ENCODE measurements around the gene GRIK5.

Gene GRIK5

DNA sequence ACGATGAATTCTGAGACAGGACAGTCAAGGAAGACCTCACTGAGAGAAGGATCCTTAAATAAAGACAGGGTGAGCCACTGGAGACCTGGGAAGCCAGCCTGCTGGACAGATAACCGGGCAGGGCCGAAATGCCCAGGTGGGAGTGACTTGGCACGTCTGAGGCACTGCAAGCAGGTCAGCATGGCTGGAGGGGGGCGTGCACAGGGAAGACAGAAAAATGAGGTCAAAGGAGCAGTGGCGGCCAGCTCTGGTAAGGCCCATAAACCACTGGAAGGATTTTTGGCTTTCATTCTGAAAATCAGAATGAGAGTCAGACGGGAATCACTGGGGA is 70.2 kb downstream of the GRIK5 start:
- Histone ChIP-seq H3K27ac (ENCODE audit: low read depth, low read length) (no peak overlapping the region), H3K36me3 (ENCODE audit: insufficient read depth, low read length) (peaks cover 3% of the 10 kb centered on the region; the same call in 1 of the 2 replicates), H3K4me1 (ENCODE audit: insufficient read depth, low read length) (peaks cover 6% of the 10 kb centered on the region), H3K4me3 (ENCODE audit: low read length) (no peak overlapping the region), H3K9ac (ENCODE audit: low read depth, low read length) (no peak overlapping the region), H3K27me3 (ENCODE audit: insufficient read depth, low read length) (peaks cover 68% of the 10 kb centered on the region), H3K9me3 (ENCODE audit: insufficient read depth, low read depth, low read length) (no peaks in the 10 kb centered on the region)
- WGBS, result 89% methylated on average over 7 of the region's 7 CpGs

DNA sequence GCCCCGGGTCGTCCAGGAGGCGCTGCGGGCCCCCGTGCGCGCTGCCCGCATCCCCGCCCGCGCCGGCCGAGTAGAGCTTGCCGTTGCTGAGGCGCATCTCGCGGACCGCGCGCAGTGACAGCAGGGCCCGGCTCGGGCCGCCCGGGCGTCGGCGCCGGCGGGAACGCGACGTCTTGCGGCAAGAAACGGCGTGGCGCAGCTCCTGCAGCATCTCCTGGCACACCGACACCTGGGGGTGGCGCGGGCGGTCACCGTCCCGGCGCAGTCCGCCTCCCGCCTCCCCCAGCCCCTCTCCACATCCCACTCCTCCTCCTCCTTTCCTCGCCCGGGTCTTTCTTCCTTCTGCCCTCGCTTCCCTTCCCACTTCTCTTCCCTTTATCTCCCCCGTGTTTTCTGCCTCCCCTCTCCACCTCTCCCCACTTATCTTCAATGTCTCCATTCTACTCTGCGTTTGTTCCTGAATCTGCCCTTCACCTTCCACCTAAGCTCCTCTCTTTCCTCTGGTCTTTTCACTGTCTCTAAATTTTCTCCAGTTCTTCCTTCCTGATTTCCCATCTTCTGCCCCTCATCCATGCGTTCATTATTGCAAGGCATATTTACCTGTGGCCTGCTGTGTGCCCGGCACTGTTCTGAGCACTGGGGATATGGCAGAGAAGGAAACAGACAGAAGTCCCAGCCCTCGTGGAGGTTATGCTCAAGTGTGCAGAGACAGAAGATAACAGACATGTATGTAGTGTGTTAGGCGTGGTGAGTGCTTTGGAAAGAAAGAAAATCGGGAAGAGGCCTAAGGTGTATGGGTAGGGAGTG is 70.7 kb downstream of the GRIK5 start:
- Histone ChIP-seq H3K4me3 (ENCODE audit: low read length) (peak overlapping the region; percentile 27; the same call in 1 of the 2 replicates), H3K27ac (ENCODE audit: low read depth, low read length) (no peak overlapping the region)

DNA sequence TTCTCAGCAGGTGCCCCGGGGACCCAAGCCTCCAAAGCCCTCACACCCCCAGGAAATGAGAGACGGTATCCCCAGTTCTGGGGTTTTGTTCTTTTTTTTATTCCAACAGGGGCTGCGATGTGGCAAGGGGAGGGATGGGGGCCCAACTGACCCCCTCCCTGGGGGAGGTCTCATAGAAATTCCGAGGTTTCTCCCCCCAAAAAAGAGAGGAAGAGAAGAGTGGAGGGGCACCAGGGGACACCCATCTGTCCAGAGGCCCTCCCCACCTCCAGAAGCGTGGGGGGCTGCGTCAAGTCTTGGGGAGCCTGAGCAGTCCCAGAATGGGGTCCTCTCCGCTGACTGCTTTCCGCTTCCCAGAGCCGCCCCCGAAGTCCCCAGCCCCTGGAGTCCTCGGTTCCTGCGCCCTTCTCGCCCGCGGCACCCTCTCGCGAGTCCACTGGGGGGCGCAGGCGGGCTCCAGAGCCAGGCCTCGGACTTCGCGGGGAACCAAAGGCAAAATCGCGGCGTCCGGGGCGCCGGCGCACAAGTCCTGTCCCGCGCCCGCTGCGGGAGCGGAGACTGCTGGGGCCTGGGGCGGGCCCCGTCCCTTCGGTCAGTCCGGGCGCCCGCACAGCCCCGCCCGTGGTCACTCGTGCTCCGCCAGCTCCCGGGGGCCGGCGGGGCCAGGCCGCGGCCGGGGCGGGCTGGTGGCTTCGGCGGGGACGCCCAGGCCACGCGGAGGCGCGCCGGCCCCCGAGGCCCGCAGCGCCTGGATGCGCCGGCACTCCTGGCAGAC is 71.6 kb downstream of the GRIK5 start:
- peak overlapping the region; percentile 45; the same call in 1 of the 2 replicates for H3K4me3 ChIP-seq (ENCODE audit: low read length)

More for the DNA sequence above, 70.7 kb downstream of the GRIK5 start:
- Histone ChIP-seq H3K4me1 (ENCODE audit: insufficient read depth, low read length) (peaks cover 6% of the 10 kb centered on the region), H3K27me3 (ENCODE audit: insufficient read depth, low read length) (peaks cover 73% of the 10 kb centered on the region), H3K36me3 (ENCODE audit: insufficient read depth, low read length) (peaks cover 3% of the 10 kb centered on the region; the same call in 1 of the 2 replicates), H3K9ac (ENCODE audit: low read depth, low read length) (no peak overlapping the region), H3K9me3 (ENCODE audit: insufficient read depth, low read depth, low read length) (no peaks in the 10 kb centered on the region)
- WGBS, result 12% methylated on average over 55 of the region's 55 CpGs

DNA sequence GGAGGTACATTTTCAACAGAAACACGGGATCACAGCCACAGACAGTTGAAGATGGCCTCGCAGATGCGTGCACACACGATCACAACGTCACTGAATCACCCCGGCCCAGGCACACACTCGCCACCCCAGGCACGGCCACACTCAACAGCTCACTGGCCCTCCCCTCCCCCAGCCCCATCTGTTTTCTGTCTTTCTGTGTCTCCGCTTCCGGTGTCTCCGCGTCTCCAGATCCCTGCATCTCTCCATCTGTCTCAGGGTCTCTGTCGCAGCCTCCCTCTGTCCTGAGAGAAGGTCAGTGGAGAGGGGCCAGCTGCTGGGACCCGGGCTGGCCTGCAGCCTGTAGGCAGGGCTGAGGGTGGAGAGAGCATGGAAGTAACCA is 72.2 kb downstream of the GRIK5 start:
- H3K36me3 ChIP-seq (ENCODE audit: insufficient read depth, low read length), result peaks cover 3% of the 10 kb centered on the region; the same call in 1 of the 2 replicates
- no peak overlapping the region for H3K27ac ChIP-seq (ENCODE audit: low read depth, low read length)
- H3K9me3 ChIP-seq (ENCODE audit: insufficient read depth, low read depth, low read length), result no peaks in the 10 kb centered on the region
- peak overlapping the region; percentile 45 for H3K4me3 ChIP-seq (ENCODE audit: low read length)
- H3K9ac ChIP-seq (ENCODE audit: low read depth, low read length), result no peak overlapping the region
- 4% methylated on average over 14 of the region's 14 CpGs for WGBS
- H3K27me3 ChIP-seq (ENCODE audit: insufficient read depth, low read length), result peaks cover 85% of the 10 kb centered on the region
- peaks cover 11% of the 10 kb centered on the region for H3K4me1 ChIP-seq (ENCODE audit: insufficient read depth, low read length)

More for the DNA sequence above, 71.6 kb downstream of the GRIK5 start:
- Histone ChIP-seq H3K27me3 (ENCODE audit: insufficient read depth, low read length) (peaks cover 81% of the 10 kb centered on the region), H3K27ac (ENCODE audit: low read depth, low read length) (no peak overlapping the region), H3K9ac (ENCODE audit: low read depth, low read length) (no peak overlapping the region), H3K4me1 (ENCODE audit: insufficient read depth, low read length) (peaks cover 7% of the 10 kb centered on the region), H3K36me3 (ENCODE audit: insufficient read depth, low read length) (peaks cover 3% of the 10 kb centered on the region; the same call in 1 of the 2 replicates), H3K9me3 (ENCODE audit: insufficient read depth, low read depth, low read length) (no peaks in the 10 kb centered on the region)
- 2% methylated on average over 64 of the region's 64 CpGs for WGBS

DNA sequence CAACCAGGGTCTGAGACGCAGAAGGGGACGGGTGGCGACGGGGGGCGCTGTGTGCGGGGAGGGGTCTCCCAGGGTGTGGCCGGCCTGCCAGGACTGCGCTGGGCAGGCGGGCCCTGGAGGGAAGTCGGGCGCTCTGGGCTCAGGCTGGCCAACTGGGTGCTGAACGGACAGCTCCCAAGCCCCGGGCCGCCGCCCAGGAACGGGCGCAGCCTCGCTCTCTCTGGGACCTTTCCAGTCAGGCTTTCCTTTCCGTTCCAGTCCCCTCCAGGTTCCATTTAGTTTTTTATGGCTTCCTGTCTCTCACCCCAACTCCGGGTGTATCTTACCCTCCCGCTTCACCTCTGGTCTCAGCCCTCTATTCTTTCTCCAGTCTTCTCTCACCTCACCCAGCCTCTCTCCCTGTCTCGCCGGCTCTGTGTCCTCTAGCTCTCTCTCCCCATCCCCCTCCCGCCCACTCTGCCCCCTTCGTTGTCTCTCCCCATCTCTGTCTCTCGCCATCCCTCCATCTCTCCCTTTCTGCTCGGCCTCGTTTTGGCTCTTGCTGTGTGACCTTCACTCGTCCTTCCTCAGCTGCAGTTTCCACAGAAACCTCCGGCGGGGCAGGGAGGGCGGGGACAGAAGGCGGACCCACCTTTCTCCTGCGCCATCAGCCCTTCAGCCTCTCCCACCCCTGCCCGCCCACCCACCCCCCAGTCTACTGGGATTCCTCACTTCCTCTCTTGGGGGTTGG is 72.7 kb downstream of the GRIK5 start:
- Histone ChIP-seq H3K4me1 (ENCODE audit: insufficient read depth, low read length) (peaks cover 11% of the 10 kb centered on the region), H3K4me3 (ENCODE audit: low read length) (peak overlapping the region; percentile 45), H3K27ac (ENCODE audit: low read depth, low read length) (no peak overlapping the region), H3K9me3 (ENCODE audit: insufficient read depth, low read depth, low read length) (no peaks in the 10 kb centered on the region), H3K36me3 (ENCODE audit: insufficient read depth, low read length) (peaks cover 3% of the 10 kb centered on the region; the same call in 1 of the 2 replicates), H3K9ac (ENCODE audit: low read depth, low read length) (no peak overlapping the region), H3K27me3 (ENCODE audit: insufficient read depth, low read length) (peaks cover 85% of the 10 kb centered on the region)
- 2% methylated on average over 34 of the region's 35 CpGs for WGBS

DNA sequence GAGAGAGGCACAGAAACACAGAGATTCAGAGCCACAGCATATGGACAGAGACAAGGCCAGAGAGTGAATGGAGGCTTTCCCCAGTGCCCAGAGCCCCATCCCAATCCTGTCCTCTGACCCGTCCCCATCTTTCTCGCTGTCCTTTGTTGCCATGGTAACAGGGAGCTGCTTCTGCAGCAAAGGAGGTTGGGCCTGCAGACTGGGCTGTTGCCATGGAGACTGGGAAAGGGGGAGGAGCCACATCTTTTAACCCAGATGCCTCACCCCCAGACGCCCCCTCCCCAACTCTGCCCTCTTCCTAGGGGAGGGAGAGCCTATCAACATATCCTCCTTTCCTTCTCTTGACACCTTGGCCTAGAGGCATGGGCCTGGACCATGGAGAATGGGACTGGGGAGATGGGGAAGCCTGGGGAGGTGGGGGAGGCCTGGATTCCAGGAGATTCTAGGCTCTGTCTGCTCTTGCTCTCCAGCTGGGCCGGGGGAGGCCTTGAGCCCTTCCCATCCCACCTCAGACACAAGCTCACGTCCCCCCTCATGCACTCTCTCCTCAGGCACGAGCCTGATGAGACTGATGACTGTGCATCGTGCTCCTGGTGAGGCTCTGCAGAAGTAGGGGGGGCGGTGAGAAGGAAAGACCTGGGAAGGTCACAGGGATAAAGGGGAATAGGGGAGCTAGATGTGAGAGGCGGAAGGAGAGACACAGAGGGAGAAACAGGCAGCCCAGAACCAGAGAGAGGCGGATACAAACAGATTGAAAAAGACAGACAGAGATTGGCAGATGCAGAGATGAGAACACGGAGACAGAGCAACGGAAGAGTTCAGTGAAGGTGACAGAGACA is 73.8 kb downstream of the GRIK5 start:
- no peak overlapping the region for H3K9ac ChIP-seq (ENCODE audit: low read depth, low read length)
- no peak overlapping the region for H3K4me3 ChIP-seq (ENCODE audit: low read length)
- peaks cover 11% of the 10 kb centered on the region for H3K4me1 ChIP-seq (ENCODE audit: insufficient read depth, low read length)
- H3K27me3 ChIP-seq (ENCODE audit: insufficient read depth, low read length), result peaks cover 78% of the 10 kb centered on the region
- no peak overlapping the region for H3K27ac ChIP-seq (ENCODE audit: low read depth, low read length)
- no peaks in the 10 kb centered on the region for H3K9me3 ChIP-seq (ENCODE audit: insufficient read depth, low read depth, low read length)
- H3K36me3 ChIP-seq (ENCODE audit: insufficient read depth, low read length), result no peaks in the 10 kb centered on the region
- 45% methylated on average over 11 of the region's 12 CpGs for WGBS

DNA sequence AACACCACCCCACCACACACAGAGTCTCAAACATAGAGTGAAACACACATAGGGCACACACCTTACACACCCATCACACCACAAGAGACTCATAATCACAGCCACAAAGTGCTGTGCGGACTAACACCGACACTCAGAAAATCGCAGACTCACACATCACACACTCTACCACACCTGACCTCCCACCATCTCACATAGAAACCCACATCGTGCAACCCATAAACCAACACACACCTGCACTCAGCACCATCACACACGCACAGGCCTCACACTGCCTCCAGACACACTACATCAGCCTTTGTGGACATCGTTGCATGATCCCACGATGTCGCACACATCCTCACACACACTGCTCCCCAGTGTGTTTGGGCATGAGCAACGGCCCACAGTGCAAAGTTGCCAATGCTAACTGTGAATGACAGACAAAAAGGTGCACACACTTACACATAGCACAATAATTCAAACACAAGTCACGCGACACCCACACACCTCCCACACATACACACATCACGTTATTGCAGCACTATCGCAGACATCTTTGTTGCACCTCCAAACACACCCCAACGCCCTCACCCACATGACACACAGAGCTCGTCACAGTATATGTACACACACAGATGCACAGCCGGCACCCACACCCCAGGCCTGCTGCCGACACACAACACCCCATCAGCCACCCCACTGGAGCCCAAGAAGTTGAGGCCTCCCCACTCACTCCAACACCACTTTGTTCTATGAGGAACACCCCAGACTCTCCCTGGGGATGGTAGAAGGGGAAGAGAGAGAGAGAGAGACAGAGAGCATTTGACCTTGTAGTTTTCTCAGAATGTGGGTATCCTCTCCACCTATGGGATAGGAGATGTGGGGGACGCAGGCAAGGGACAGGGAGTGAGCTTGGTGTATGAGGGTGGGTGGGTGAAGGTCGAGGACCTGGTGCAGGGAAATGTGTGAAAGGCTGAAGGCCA is 74.7 kb downstream of the GRIK5 start:
- peaks cover 72% of the 10 kb centered on the region for H3K27me3 ChIP-seq (ENCODE audit: insufficient read depth, low read length)
- H3K27ac ChIP-seq (ENCODE audit: low read depth, low read length), result no peak overlapping the region
- peaks cover 11% of the 10 kb centered on the region for H3K4me1 ChIP-seq (ENCODE audit: insufficient read depth, low read length)
- no peak overlapping the region for H3K4me3 ChIP-seq (ENCODE audit: low read length)
- 84% methylated on average over 19 of the region's 19 CpGs for WGBS
- H3K9ac ChIP-seq (ENCODE audit: low read depth, low read length), result no peak overlapping the region
- no peaks in the 10 kb centered on the region for H3K9me3 ChIP-seq (ENCODE audit: insufficient read depth, low read depth, low read length)
- no peaks in the 10 kb centered on the region for H3K36me3 ChIP-seq (ENCODE audit: insufficient read depth, low read length)

DNA sequence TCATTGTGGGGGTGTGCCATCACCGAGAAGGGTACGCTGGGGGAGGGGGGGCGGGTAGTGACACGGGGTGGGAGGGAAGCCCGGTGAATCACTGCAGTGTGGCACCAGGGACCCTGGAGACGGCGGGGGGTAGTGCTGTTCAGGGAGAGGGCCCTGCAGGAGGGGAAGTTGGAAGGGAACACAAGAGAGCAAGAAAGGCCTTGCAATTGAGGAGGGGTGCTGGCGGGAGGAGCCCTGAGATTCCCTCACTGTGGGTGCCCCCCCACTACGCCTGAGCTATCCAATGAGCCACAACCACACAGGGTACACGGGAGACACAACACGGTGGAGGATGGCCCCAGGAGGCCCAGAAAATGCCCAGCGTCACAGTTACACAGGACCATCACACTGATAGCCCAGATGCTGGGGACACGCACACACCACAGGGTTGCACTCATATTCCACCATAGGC is 75.5 kb downstream of the GRIK5 start:
- Histone ChIP-seq H3K4me3 (ENCODE audit: low read length) (peak overlapping the region; percentile 67), H3K4me1 (ENCODE audit: insufficient read depth, low read length) (peaks cover 11% of the 10 kb centered on the region), H3K9me3 (ENCODE audit: insufficient read depth, low read depth, low read length) (no peaks in the 10 kb centered on the region), H3K9ac (ENCODE audit: low read depth, low read length) (no peak overlapping the region), H3K27me3 (ENCODE audit: insufficient read depth, low read length) (peaks cover 70% of the 10 kb centered on the region), H3K27ac (ENCODE audit: low read depth, low read length) (no peak overlapping the region), H3K36me3 (ENCODE audit: insufficient read depth, low read length) (no peaks in the 10 kb centered on the region)
- 29% methylated on average over 13 of the region's 13 CpGs for WGBS

DNA sequence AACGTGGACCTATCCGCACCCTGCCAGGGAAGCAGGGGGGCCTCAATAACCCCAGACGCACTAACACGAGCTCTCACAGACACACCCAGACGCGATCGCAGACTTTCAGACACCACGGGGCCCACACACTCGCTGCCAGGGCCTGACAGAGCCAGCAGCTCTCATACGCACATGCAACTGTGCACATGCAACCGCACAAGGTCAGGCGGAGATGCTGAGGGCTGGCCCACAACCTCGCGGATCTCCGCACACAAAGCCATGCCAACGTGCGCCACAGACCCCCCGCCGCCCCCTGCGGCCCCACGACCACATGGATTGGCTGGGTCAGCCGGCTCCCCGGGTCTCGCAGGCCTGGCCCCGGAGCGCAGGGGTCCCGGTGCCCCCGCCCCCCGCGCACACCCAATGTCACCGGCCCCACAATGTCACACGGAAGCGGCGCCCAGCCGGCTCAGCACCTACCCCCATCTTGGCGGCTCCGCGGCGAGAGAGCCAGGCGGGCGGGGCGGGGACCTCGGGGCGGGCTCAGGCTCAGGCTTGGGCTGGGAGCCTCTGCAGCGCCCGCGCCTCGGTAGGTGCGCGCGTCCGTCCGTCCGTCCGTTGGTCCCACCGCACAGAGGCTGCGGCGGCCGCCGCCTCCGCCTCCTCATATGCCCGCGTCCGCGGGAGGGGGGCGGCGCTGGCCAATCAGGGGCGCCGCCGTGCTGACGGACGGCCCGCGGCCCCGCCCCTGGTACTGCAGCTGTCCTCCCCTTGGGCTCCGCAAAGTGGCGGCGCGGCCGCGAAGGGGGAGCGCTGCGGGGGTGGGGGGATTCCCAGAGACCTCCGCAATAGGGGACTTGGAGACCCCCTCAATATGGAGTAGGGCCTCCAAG is 76.2 kb downstream of the GRIK5 start, which contains the start of gene ATP1A3:
Gene ATP1A3 (minus strand): TSS at position 619 of the 872 bp plus-strand sequence. CDS start 154 bp downstream, at position 465.
- no peak within 1 kb of the TSS for H3K27ac ChIP-seq (ENCODE audit: low read depth, low read length)
- WGBS, result 2% methylated on average over 84 of the region's 84 CpGs
- H3K9ac ChIP-seq (ENCODE audit: low read depth, low read length), result peak within 1 kb of the TSS; percentile 61
- H3K27me3 ChIP-seq (ENCODE audit: insufficient read depth, low read length), result peaks cover 64% of the 10 kb centered on the region
- H3K36me3 ChIP-seq (ENCODE audit: insufficient read depth, low read length), result no peaks in the 10 kb centered on the region
- peaks cover 11% of the 10 kb centered on the region for H3K4me1 ChIP-seq (ENCODE audit: insufficient read depth, low read length)
- peak within 1 kb of the TSS; percentile 67 for H3K4me3 ChIP-seq (ENCODE audit: low read length)
- H3K9me3 ChIP-seq (ENCODE audit: insufficient read depth, low read depth, low read length), result no peaks in the 10 kb centered on the region

Measured in HUES64 (cell line).